Stimulated activated CD4-positive, alpha-beta T cell treated with anti-CD3 and anti-CD28 coated beads, Interleukin-4, amount 100 ng/mL, for 24 hours (primary cell): ENCODE measurements around the gene SMOC1.
"Not testable (repeated sequence)": the region's sequence is repeated elsewhere in the genome, so short reads cannot be mapped to it uniquely, and the experiment has no call there.

Experiments
- DNase-seq: peaks from one replicate; pipeline ENCODE4 v3.0.0-alpha.2; 2020

Gene SMOC1

DNA sequence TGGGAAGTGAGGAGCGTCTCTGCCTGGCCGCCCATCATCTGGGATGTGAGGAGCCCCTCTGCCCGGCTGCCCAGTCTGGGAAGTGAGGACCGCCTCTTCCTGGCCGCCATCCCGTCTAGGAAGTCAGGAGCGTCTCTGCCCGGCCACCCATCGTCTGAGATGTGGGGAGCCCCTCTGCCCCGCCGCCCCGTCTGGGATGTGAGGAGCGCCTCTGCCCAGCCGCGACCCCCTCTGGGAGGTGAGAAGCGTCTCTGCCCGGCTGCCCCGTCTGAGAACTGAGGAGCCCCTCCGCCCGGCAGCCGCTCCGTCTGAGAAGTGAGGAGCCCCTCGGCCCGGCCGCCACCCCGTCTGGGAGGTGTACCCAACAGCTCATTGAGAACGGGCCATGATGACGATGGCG lies 23.8 kb downstream of the SMOC1 start:
- DNase-seq = not testable (repeated sequence)

DNA sequence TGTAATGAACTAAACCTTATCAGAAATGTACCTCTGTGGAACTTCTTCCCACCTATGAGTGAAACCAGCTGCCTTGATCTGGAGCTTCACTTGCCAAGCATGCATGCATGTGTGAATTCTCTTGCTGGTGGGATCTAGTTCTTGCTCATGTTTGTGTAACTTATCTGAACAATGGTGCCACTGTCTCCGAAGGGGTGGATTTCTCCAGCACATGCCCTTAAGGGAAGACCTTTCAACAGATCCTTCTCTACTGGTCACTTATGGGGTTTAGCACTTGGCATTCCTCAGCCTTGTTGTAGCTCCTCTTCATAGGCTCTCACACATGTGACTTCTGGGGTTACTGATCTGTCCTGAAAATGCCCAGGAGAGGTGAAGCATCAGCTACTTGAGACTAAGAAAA lies 25.0 kb downstream of the SMOC1 start:
- no peak for DNase-seq

DNA sequence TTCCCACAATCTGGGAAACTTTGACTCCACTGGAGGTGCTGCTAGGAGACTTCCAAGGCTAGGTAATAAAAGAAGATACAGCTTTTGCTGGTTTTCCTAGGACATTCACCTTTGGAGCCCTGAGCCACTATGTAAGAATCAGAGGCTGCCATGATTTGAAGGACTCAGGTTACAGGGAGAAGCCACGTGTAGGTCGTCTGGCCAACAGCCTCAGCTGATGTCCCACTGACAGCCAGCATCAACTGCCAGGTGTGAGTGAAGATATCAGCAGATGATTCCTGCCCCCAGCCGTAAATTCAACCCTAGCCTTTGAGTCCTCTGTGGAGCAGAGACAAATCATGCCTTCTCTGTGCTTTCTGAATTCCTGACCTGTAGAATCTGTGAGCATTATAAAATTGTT lies 27.0 kb downstream of the SMOC1 start:
- no peak for DNase-seq

DNA sequence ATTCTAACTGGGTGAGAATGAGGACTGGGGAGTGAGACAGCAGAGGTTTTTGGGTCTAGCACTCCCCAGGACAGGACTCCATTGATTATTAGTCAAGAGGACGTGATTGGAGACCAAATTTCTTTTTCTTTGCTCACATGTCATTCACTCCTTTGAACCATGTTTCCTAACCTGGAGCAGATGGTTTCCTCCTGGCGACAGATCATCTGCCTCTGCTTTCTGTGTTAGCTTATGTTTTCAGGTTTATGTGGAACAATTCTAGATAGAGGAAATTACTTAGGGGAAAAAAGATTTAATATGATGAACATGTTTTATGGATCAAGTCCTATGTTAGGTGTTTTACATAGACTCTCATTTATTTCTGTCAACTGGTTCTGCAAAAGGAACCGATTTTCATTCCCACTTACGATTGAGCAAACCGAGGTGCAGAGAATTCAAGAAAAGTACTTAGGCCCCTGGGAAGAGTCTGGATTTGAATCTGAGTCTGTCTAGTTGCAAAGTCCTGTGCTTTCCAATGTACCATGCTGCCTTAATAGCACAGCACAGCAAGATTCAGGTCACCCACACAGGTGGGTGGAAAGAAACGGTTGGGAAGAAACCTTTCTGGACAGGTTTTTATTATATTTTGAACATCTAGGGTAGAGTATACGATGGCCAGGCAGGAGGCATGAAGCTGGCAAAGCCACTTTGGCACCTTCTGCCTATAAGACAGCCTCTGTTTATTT lies 30.8 kb downstream of the SMOC1 start:
- no peak for DNase-seq

DNA sequence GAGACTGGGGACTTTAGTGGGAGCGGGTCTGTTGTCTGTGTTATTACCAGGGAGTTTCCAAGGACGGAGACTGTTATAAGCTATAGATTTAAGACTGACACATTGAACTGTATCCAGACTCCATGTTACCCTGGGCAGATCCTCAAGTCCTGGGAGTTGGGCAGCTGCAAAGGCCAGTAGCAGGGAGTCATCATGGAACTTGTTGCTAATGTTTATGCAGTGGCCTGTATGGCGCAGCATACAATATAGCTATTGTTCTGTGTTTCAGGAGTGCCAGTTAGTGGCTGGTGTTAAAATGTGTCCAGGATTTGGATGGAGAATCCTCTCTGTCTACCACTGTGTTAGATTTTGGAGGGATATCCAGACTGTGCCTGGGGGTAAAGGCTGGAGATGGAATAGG lies 31.7 kb downstream of the SMOC1 start:
- DNase-seq = no peak

DNA sequence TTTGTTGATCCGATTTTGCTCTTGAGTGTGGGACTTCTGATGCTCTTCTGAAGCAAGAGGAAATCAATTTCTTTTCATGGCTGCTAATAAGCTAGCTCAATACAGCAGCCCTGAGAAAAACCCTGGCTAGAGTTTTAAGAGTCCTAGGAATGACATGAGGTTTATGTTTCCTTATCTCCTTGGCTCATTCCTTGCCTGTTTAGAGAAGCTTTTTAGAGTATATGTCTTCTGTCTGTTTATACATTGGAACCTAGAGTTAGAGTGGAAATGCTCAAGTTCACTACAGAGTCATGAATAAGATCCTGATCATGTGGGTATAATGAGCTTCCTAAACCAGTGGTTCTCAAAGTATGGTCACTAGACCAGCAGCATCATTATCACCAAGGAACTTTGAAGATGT lies 34.5 kb downstream of the SMOC1 start:
- DNase-seq = no peak

DNA sequence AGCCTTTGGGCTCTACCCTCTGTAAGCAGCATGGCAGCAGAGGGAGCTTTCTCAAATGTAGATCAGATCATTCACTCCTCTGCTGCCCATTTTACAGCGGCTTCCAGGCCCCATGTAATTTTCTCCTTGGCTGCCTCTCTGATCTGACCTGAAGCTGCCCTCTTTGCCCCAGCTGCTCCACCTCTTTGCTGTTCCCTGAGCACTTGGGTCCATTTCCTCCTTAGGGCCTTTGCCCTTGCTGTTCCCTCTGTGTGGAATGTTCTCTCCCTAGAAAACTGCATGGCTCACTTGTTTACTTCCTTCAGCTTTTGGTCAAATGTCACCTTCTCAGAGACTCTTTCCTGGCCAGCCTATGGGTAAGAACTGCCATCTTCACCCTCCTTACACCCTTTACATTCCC lies 37.2 kb downstream of the SMOC1 start:
- DNase-seq = no peak

DNA sequence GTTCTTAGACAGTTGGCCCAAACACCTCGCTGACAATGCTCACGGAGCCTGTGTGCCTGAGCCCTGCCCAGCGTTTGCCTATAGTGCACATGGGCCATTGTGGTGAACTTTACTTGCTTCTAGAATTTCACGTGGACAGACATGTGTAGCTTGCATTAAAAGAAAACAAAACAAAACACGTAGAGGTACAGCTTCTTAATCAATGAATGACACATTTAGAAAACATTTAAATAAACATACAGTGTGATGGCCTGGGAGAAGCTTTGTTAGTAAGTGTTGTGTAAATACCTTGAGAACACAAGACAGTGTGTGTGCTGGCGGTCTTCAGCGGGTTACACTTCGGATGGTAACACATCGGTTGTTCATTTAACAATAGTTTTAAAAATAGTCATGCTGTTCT lies 38.1 kb downstream of the SMOC1 start:
- DNase-seq = no peak

DNA sequence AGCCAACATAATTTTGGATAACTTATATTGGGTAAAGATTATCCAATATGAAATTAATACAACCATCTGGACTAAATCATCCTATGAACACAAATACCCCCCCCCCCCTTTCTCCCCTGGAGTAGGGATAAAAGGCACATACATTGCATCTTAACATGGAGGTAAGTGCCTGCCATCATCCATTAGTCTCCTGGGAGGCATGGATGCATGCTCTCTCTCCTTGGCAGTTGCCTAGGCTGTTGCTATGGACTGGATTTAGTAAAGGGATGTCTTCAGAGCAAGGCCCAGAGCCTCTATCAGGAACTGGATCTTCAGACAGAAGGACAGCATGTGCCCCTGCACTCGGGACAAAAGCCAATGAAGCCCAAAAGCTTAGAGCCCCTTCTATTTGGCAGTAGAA lies 40.6 kb downstream of the SMOC1 start:
- no peak for DNase-seq

DNA sequence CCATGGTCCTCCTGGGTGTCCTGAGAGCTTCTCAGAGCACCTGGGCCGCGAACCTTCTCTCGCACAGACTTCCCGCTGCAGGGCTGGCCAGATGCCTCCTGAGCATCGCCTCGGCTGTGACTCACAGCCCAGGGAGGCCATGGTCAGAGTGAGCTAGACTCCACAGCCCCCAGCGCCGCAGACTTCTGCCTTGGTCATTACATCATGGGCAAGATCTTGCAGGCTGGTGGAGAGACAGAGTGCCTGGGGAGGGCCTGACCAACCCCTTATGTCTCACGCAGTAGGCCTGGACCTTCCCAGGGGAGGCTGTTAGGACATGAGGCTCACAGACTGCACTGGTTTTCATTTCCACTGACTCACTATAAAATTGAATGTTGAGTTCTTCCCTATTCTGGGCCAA lies 41.8 kb downstream of the SMOC1 start:
- DNase-seq = no peak

DNA sequence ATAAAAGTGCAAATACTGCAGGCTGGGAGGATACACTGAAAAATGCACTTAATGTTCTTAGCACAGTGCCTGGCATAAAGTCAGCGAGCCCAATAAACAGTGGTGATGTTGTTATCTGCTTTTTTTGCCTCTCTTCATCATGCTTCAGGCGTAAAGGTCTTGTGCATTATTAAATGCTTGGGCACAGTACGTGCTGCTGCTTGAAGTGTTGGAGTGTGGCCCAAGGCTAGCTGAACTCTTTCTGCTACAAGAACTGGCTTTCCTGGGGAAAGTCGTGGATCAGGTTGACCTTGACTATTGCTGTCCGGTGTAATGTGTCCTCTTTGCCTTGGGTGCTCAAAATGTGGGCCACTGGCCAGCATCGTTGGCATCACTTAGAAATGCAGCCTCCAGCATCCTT lies 43.0 kb downstream of the SMOC1 start:
- no peak for DNase-seq

DNA sequence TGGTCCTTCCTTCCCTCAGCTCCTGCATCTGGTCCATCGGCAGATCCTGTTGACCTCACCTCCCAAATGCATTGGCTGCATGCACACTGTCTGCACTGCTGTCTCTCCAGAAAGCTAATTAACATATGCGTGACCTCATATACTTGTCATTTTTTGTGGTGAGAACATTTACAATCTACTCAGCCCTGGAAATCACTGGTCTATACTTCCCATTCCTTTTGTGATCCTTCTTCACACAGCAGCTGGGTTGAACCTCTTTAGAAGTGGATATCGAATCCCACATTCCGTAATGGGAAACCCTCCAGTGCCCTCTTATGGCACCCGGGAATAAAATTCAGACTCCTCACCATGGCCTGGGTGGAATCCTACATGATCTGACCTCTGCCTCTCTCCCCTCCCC lies 45.0 kb downstream of the SMOC1 start:
- DNase-seq = no peak

DNA sequence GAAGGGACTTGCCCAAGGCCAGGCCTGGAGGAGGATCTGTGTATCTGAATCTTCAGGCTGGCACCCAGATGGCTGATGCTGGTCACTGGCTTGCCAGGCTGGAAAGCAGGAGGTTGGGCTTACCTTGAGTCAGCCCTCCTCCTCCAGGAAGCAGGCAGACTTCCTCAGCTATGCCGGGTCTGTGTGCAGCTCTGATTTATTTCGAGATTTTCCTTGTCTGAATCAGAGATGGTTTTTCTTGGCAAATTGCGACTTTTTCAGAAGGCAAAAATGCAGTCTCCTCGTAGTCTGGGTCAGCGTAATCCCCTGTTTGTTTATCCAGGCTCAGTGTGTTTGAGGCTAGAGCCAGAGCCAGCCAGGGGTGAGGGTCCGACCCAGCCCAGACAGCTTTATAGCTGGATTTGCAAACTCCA lies 48.9 kb downstream of the SMOC1 start:
- no peak for DNase-seq

DNA sequence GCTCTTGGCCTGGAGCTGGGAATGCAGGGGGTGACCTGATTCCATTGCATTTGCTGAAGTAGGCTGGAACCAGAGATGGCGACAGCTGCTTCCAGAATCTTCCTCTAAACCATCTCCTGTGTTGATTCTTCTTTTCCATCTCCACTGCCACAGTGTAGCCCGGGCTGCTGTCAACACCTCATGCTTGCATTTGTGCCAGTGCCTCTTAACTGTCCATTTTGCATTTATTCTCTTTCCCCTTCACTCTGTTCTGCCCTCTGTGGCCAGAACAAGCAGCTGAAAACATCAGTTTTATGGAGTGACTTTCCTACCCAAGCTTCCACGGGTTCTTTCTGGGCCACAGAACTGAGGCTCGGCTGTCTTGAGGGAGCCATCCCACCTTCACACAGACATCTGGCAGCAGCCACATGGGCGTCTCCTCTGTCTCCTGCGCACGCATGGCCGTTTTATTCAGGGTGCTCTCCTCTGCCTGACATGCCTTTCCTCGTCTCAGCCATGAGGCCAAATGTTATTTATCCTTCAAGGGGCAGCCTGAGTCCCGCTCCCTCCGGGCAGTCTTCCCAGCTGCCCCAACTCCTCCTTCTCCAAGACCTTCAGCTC lies 51.7 kb downstream of the SMOC1 start:
- DNase-seq = no peak

DNA sequence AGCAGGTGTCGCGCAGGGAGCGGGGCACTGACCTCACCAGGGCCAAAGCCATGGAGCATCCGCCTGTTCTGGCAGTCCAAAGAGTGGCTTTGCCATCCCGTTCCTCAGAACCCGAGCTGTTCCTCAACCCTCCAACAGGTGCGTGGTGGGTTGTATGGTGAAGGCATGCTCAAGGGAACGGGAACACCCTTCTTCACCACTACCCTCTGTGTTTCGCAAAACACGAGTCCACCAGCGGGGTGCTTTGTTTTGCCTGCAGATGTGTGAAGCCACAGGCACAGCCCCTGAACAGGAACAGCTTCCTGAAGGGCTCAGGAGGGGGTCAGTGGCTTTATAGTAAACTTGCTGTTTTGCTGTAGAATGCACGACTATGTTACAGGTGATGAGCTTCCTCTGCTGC lies 52.7 kb downstream of the SMOC1 start:
- DNase-seq = no peak

DNA sequence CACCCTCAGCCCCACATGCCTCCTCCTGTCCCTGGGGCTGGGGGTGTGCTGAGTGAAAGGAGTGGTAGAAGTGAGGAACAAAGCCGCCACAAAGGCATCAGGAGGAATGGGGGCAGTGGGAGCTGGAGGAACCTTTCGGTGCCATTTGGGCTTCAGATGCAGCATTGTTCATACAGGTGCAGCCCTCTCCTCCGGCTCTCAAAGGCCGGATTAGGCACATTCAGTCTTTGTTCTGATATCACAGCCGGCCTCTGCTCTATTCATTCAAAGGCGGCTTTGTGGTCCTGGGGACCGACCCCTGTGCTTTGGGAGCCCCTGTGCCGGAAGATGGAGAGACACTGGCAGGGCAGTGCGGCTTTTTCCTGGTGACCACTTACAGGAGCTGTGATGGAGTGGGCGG lies 53.2 kb downstream of the SMOC1 start:
- no peak for DNase-seq

DNA sequence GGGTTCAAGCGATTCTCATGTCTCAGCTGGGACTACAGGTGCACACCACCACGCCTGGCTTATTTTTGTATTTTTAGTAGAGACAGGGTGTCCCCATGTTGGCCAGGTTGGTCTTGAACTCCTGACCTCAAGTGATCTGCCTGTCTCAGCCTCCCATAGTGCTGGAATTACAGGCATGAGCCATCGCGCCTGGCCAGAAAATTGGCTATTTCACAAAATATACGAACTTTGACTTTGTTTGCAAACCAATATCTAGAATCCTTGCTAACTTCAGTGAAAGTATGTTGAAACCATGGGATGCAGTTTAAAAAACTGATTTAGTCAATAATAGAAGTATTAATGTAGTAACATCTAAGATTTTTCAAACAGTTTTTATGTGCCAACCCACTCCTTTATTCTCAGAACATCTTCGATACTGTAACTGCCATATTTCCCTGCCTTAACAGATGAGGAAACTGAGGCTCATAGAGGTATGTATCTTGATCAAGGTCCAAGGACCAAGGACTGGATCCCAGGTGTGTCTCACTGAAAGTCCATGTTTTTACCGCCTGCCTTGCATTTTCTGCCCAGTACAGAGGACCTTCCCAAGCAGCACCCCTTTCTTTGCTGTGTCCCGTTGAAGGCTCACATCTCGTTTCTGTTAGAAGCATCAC lies 54.5 kb downstream of the SMOC1 start:
- no peak for DNase-seq

DNA sequence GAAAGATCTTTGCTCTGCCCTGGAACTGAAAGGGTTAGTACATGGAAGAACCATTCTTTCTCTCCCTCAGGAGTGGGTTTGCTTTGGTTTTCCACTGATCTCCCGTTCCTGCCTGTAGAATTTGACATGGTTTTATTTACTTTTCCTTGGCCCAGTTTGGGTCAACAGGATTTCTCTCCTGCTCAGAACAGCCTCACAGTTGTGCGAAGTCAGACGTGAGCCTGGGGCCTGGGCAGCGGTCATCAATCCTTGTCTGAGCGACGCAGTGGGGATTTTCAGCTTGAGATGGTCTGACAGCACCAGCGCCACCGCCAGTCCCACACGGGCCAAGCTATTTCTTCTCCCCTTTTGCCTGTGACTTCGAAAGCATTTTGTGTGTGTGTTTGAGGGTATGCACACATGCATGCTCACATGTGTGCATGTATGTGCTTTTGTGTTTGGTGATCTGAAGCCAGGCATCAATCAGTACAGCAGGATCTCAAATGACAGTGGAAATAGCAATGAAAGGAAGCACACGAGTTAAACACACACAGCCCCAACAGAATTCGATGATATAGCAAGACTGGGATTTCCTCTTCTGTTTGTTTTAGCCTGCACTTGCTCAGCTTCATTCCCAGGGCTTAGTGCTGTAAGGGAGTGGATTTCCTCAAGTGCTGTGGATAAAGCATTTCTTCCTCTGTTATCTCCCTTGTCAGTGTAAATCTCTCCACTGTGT lies 58.3 kb downstream of the SMOC1 start:
- no peak for DNase-seq

DNA sequence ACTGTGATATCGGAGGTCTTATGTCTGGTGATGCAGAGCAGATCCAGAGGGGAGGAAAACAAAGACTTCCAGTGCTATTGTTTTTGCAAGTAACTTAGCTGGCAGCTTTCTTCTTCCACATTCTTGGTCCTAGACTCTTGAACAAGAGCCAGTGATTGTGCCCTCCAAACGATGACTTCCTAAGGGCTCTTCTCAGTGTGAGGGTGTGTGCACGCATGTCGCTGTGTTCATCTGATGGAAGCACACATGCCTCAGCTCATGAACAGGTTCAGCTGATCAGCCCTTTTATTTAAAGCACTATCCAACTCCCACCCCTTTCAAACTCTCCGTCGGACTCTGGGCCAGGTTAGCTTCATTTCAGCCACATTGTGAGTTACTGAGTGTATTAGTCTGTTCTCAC lies 59.5 kb downstream of the SMOC1 start:
- DNase-seq = no peak

DNA sequence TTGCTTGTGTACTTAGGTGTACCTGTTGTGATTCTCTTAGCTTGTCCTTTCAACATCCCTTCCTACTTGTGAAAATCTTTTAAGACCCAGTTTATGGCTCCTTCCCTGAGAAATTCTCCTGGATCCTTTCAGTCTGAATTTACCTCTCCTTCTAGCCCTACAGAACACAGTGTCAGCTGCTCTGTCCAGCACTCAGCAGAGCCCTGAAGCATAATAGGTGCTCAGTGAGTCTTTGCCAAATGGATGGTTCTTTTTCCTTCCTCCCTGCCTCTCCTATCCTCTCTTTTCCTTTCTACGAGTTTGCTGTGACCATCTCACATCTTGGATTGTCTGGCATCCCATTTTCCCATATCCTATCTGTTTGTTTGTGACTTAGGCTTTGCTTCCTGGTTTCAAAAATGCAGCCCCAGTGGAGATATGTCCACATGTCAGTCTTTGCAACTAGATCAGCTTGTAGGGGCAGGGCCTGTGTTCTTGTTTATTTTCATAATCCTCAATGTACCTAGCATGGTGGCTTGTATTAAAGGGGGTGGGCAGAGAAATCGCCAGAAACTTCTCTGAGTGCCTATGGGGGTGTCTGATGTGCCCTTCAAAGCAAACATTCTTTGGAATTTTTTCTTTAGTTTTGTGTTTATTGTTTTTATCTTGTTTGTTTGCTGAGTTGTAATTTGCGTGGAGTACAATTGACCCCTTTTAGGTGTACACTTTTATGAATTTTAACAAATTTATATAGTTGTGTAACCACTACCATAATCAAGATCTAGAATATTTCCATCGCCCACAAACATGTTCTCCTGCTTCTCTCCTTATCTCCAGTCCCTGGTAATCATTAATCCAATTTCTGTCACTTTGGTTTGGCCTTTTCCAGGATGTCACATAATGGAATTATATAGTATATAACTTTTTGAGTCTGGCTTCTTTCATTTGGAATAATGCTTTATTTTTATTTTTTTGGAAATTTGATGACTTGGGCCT lies 62.8 kb downstream of the SMOC1 start:
- DNase-seq = no peak

DNA sequence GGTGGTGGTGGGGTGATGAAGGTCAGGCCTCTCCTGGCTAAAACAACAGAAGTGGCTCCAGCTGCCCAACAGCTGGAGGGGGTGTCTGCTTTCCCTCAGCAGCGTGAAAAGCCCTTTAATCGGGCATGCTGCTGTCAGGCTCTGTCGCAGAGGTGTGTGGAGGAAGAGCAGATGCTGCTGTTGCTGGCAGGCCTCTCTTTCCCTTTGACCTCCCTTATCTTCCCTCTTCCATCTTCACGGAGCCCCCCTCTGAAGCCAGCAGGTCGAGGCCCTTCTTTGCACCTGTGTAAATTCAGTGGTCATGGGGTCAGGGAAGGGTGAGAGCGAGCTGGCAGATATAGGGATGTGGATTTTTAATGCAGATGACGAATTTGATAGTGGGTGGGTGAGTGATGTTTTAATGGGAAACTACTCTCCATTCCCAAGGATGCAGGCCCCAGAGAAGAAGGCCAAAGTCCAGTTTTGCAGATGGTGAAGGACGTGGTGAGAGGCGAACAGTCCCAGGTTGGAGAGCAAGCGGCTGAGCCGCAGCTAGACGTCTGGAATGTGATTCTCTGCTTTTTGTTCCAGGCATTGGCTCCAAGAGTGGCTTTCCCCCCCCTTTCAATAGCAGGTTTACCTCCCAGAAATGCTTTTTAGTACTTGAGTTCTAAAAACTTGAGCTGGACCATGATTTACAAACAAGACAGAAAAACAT lies 64.0 kb downstream of the SMOC1 start:
- DNase-seq = no peak

DNA sequence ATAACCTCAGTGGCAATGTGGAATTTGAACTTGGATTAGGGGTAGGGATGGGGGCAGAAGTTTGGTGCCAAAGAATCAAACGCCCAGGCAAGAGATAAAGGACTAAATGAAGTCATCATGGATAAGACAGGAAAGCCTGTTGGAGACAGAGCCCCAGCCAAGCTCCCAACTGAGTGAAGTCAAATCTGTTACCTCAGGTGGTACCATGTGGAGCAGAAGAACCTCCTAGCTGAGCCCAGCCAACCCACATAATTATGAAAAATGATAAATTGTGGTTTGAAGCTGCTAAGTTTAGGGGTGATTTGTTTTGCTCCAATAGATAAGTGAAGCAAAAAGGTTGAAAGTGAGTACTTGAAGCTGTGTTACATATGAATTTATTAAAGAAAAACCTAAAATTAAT lies 66.1 kb downstream of the SMOC1 start:
- no peak for DNase-seq
